Occipital lobe (tissue), 2 donors: ENCODE data around the gene TINAG. TPM values are rescaled to one million over a fixed set of nuclear protein-coding genes. Genes with fewer than 3 reads are reported as not detected.
"Not testable (repeated sequence)": the region's sequence is repeated elsewhere in the genome, so short reads cannot be mapped to it uniquely, and the experiment has no call there.

ENCODE experiments used
- DNase-seq: peaks from one replicate; lab custom pipeline; 2025; lab: John Stamatoyannopoulos, UW
- total RNA-seq: library from RNA; depleted of rRNA; stranded (reverse); fragments of >200 nt; gene quantifications from one replicate; pipeline ENCODE4 v1.2.3, GENCODE V29; 2014

Gene TINAG
- total RNA-seq, 1 donor from 2014 or later, result 0.16 TPM

GRCh38 chr6:54308986-54309315, 710 bp downstream of the TINAG start:
- no peak for DNase-seq

- no peak for DNase-seq
Observed at GRCh38 chr6:54310377-54311152, 2.3 kb downstream of the TINAG start.

GRCh38 chr6:54315656-54316055, 7.4 kb downstream of the TINAG start:
- DNase-seq, result no peak

- no peak for DNase-seq
Observed at GRCh38 chr6:54320871-54321270, 12.6 kb downstream of the TINAG start.

GRCh38 chr6:54327631-54328030, 19.4 kb downstream of the TINAG start:
- no peak for DNase-seq

GRCh38 chr6:54331571-54331970, 23.3 kb downstream of the TINAG start:
- not testable (repeated sequence) for DNase-seq

GRCh38 chr6:54335871-54336270, 27.6 kb downstream of the TINAG start:
- DNase-seq, result no peak

GRCh38 chr6:54353975-54354374, 45.7 kb downstream of the TINAG start:
- DNase-seq, result no peak

- DNase-seq, result no peak
Observed at GRCh38 chr6:54354608-54355007, 46.4 kb downstream of the TINAG start.

- DNase-seq, result no peak
Observed at GRCh38 chr6:54357141-54357540, 48.9 kb downstream of the TINAG start.

GRCh38 chr6:54361188-54361587, 52.9 kb downstream of the TINAG start:
- no peak for DNase-seq

GRCh38 chr6:54361734-54362133, 53.5 kb downstream of the TINAG start:
- DNase-seq, result no peak

GRCh38 chr6:54366667-54367327, 58.6 kb downstream of the TINAG start:
- DNase-seq, result no peak

- no peak for DNase-seq
Observed at GRCh38 chr6:54377776-54378175, 69.5 kb downstream of the TINAG start.

- DNase-seq, result no peak
Observed at GRCh38 chr6:54386295-54386694, 78.1 kb downstream of the TINAG start.

- DNase-seq, result no peak
Observed at GRCh38 chr6:54390362-54390761, 82.1 kb downstream of the TINAG start.

- DNase-seq, result no peak
Observed at GRCh38 chr6:54391577-54391976, 83.3 kb downstream of the TINAG start.

- DNase-seq, result no peak
Observed at GRCh38 chr6:54403096-54403495, 94.9 kb downstream of the TINAG start.

- DNase-seq, result no peak
Observed at GRCh38 chr6:54404791-54405190, 96.5 kb downstream of the TINAG start.

GRCh38 chr6:54411767-54412166, 103.5 kb downstream of the TINAG start:
- no peak for DNase-seq

GRCh38 chr6:54415517-54415916, 107.3 kb downstream of the TINAG start:
- DNase-seq, result no peak

GRCh38 chr6:54419885-54420284, 111.6 kb downstream of the TINAG start:
- DNase-seq, result no peak

GRCh38 chr6:54426995-54427394, 118.8 kb downstream of the TINAG start:
- no peak for DNase-seq
